Activated CD4-positive, alpha-beta T cell treated with anti-CD3 and anti-CD28 coated beads, Interleukin-2, amount 50 U/mL, for 48 hours (primary cell): ENCODE data around the gene MED15.
"Not testable (repeated sequence)": the region's sequence is repeated elsewhere in the genome, so short reads cannot be mapped to it uniquely, and the experiment has no call there.

Experiments
- DNase-seq, 2 experiments: peaks; one replicate each; pipeline ENCODE4 v3.0.0-alpha.2; 2020

MED15 gene

GRCh38 chr22:20606041-20606783 lies 98.8 kb downstream of the MED15 start:
- peak; percentile 74 to 79 for DNase-seq

GRCh38 chr22:20606784-20607128 lies 99.3 kb downstream of the MED15 start:
- DNase-seq: no peak

- no peak for DNase-seq
These were observed 99.9 kb downstream of the MED15 start for GRCh38 chr22:20607157-20607907.

- no peak for DNase-seq
These were observed 102.9 kb downstream of the MED15 start for GRCh38 chr22:20610243-20610686.

- DNase-seq: no peak
These were observed 103.3 kb downstream of the MED15 start for GRCh38 chr22:20610757-20611156.

- no peak for DNase-seq
These were observed 104.0 kb downstream of the MED15 start for GRCh38 chr22:20611418-20611817.

- DNase-seq: no peak
These were observed 105.9 kb downstream of the MED15 start for GRCh38 chr22:20613301-20613700.

GRCh38 chr22:20615021-20615420 lies 107.6 kb downstream of the MED15 start:
- DNase-seq: no peak

GRCh38 chr22:20615533-20616450 lies 108.4 kb downstream of the MED15 start:
- no peak for DNase-seq

GRCh38 chr22:20616451-20617043 lies 109.1 kb downstream of the MED15 start:
- no peak for DNase-seq

- DNase-seq: no peak
These were observed 111.1 kb downstream of the MED15 start for GRCh38 chr22:20618488-20618887.

GRCh38 chr22:20619045-20619892 lies 111.9 kb downstream of the MED15 start:
- DNase-seq: no peak

- not testable (repeated sequence) for DNase-seq
These were observed 112.4 kb downstream of the MED15 start for GRCh38 chr22:20619893-20620194.

- no peak for DNase-seq
These were observed 113.8 kb downstream of the MED15 start for GRCh38 chr22:20621162-20621561.

GRCh38 chr22:20622650-20623339 lies 115.4 kb downstream of the MED15 start:
- no peak for DNase-seq

GRCh38 chr22:20624161-20624616 lies 116.8 kb downstream of the MED15 start:
- peak; percentile 66 to 77 for DNase-seq

- no peak for DNase-seq
These were observed 117.9 kb downstream of the MED15 start for GRCh38 chr22:20625270-20625669.

- no peak for DNase-seq
These were observed 119.4 kb downstream of the MED15 start for GRCh38 chr22:20626811-20627210.

GRCh38 chr22:20627432-20627831 lies 120.0 kb downstream of the MED15 start:
- no peak for DNase-seq

GRCh38 chr22:20628081-20628939 lies 120.9 kb downstream of the MED15 start:
- no peak for DNase-seq
